Tibial nerve (tissue), 4 donors: ENCODE measurements around the gene APOL1.

ENCODE experiments used
- EP300 ChIP-seq, 2 donors: sonication (generic); formaldehyde crosslinking; IDR thresholded peaks; one replicate each; pipeline ENCODE4 v1.6.1; 2017; ENCODE audit warnings: antibody characterized with exemption in 2 of 2, mild to moderate bottlenecking in 1 of 2
- POLR2A ChIP-seq, 2 donors: fragments of 450-650 bp; IDR thresholded peaks; one replicate each; pipeline ENCODE4 v1.6.1; 2017; ENCODE audit warnings: antibody characterized with exemption in 2 of 2, mild to moderate bottlenecking in 2 of 2, moderate library complexity in 2 of 2
- TF ChIP-seq, protein P1 (sequence below), 5 experiments: fragments of 200-600 bp in 3 of 5; fragments of 450-650 bp in 2 of 5; sonication (generic) in 3 of 5; IDR thresholded peaks; one replicate each; pipeline ENCODE4 v1.5.1; 2016 to 2019; ENCODE audit warnings: antibody characterized with exemption in 5 of 5, mild to moderate bottlenecking in 3 of 5, moderate library complexity in 2 of 5

DNA sequence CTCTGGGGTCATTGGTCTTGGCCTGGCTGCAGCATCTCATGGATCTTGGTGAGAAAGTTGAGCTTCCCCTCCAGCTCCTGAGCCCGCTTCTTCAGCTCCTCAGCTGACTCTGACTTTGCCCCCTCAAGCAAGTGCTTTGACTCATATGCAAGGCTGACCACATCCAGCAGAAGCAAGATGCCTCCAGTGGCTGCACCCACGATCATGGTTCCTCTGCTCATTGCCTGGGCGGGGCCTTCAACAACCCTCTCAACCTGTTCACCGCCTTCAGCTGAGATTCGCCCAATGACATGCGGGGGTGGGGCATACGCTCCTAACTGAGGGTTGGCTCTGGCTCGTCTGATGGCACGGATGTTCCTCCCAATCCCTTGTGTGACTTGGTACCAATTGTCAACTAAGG is 25.5 kb upstream of the APOL1 start:
- TF ChIP-seq, protein P1, sequence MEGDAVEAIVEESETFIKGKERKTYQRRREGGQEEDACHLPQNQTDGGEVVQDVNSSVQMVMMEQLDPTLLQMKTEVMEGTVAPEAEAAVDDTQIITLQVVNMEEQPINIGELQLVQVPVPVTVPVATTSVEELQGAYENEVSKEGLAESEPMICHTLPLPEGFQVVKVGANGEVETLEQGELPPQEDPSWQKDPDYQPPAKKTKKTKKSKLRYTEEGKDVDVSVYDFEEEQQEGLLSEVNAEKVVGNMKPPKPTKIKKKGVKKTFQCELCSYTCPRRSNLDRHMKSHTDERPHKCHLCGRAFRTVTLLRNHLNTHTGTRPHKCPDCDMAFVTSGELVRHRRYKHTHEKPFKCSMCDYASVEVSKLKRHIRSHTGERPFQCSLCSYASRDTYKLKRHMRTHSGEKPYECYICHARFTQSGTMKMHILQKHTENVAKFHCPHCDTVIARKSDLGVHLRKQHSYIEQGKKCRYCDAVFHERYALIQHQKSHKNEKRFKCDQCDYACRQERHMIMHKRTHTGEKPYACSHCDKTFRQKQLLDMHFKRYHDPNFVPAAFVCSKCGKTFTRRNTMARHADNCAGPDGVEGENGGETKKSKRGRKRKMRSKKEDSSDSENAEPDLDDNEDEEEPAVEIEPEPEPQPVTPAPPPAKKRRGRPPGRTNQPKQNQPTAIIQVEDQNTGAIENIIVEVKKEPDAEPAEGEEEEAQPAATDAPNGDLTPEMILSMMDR (IDR thresholded peaks at IDR 0.05): no peak
- no peak for TF ChIP-seq POLR2A (IDR thresholded peaks at IDR 0.05)
- no peak for TF ChIP-seq EP300 (IDR thresholded peaks at IDR 0.05)
